Testis (tissue), 2 donors: ENCODE data around the gene PHYHIPL.

Source experiments
- POLR2A ChIP-seq: fragments of 450-650 bp; IDR thresholded peaks from one replicate; pipeline ENCODE4 v1.6.1; 2017; ENCODE audit warnings: antibody characterized with exemption, mild to moderate bottlenecking, moderate library complexity
- TF ChIP-seq, protein P1 (sequence below), 3 experiments: fragments of 450-650 bp in 2 of 3; fragments of 200-600 bp in 1 of 3; sonication (generic) in 1 of 3; IDR thresholded peaks; one replicate each; pipeline ENCODE4 v1.5.1; 2016 to 2019; ENCODE audit warnings: antibody characterized with exemption in 3 of 3, mild to moderate bottlenecking in 2 of 3, moderate library complexity in 1 of 3

DNA sequence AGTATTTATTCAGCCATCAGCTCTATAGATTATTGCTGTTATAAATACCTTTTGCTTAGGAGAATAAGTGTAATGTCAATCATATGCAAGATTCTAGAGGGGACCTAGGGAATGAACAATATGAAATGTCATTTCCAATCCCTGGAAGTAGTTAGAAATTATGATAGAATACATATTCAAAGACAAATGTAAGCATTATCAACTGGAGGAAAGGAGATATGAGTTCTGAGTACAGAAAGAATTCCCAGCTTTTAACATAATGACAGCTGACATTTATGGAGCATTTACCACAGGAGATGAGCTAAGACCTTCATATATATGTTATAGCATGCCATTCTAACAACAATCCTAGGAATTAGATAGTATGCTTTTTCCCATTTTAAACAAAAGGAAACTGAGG, 99.7 kb downstream of the PHYHIPL start:
- TF ChIP-seq, protein P1, sequence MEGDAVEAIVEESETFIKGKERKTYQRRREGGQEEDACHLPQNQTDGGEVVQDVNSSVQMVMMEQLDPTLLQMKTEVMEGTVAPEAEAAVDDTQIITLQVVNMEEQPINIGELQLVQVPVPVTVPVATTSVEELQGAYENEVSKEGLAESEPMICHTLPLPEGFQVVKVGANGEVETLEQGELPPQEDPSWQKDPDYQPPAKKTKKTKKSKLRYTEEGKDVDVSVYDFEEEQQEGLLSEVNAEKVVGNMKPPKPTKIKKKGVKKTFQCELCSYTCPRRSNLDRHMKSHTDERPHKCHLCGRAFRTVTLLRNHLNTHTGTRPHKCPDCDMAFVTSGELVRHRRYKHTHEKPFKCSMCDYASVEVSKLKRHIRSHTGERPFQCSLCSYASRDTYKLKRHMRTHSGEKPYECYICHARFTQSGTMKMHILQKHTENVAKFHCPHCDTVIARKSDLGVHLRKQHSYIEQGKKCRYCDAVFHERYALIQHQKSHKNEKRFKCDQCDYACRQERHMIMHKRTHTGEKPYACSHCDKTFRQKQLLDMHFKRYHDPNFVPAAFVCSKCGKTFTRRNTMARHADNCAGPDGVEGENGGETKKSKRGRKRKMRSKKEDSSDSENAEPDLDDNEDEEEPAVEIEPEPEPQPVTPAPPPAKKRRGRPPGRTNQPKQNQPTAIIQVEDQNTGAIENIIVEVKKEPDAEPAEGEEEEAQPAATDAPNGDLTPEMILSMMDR (IDR thresholded peaks at IDR 0.05) = no peak
- no peak for TF ChIP-seq POLR2A
